Measurements from ENCODE around the gene DNAL1. TPM values are rescaled to one million over a fixed set of nuclear protein-coding genes. Genes with fewer than 3 reads are reported as not detected.

Gene DNAL1
- total and polyA plus RNA-seq, 9 donors, result 4.1 to 19.9 (median 15.8) TPM

DNA sequence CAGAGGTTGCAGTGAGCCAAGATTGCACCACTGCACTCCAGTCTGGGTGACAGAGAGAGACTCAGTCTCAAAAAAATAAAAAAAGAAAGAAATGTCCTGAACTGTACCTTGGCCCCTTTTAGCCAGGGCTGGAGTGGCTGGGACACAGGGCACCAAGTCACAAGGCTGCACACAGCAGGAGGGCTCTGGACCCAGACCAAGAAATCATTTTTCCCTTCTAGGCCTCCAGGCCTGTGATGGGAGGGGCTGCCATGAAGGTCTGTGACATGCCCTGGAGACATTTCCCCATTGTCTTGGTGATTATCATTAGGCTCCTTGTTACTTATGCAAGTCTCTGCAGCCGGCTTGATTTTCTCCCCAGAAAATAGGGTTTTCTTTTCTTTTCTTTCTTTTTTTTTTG lies 37.5 kb upstream of the DNAL1 start:
- no peak for DNase-seq
- no peak for TF ChIP-seq POLR2A (IDR thresholded peaks at IDR 0.05)
- TF ChIP-seq, protein P1, sequence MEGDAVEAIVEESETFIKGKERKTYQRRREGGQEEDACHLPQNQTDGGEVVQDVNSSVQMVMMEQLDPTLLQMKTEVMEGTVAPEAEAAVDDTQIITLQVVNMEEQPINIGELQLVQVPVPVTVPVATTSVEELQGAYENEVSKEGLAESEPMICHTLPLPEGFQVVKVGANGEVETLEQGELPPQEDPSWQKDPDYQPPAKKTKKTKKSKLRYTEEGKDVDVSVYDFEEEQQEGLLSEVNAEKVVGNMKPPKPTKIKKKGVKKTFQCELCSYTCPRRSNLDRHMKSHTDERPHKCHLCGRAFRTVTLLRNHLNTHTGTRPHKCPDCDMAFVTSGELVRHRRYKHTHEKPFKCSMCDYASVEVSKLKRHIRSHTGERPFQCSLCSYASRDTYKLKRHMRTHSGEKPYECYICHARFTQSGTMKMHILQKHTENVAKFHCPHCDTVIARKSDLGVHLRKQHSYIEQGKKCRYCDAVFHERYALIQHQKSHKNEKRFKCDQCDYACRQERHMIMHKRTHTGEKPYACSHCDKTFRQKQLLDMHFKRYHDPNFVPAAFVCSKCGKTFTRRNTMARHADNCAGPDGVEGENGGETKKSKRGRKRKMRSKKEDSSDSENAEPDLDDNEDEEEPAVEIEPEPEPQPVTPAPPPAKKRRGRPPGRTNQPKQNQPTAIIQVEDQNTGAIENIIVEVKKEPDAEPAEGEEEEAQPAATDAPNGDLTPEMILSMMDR (IDR thresholded peaks at IDR 0.05), result no peak
- TF ChIP-seq EP300 (IDR thresholded peaks at IDR 0.05), result no peak
- no peak overlapping the region for H3K4me3 ChIP-seq
- WGBS, 3 donors, result 78 to 94% (median 86%) methylated on average over 1 of the region's 1 CpG
- no peaks in the 10 kb centered on the region for H3K4me1 ChIP-seq (ENCODE audit: insufficient read depth)
- no peaks in the 10 kb centered on the region for H3K36me3 ChIP-seq
- H3K9me3 ChIP-seq, result no peaks in the 10 kb centered on the region
- no peaks in the 10 kb centered on the region for H3K27me3 ChIP-seq
- intact Hi-C loops (cut with DNase I), result no loop called here
- H3K27ac ChIP-seq, result no peak overlapping the region

DNA sequence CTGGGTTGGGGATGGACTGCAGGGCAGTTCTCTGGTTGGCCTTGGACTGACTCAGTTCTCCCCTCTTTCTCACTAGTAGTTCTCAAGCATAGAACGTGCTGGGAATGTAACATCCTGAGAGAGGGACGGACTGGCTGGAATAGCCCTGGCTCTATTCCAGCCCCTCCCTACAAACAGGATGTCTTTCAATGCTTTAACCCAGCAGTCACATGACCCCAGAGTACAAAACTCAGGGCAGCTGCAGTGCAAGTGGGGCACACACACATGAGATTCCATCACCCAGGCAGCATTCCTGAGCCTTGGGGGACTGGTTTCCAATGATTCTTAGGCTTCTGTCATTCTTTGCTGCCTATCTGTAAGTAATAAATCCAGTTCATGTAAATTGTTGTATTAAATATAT lies 34.1 kb upstream of the DNAL1 start:
- H3K4me1 ChIP-seq (ENCODE audit: insufficient read depth), result no peaks in the 10 kb centered on the region
- no peak overlapping the region for H3K27ac ChIP-seq
- no peaks in the 10 kb centered on the region for H3K36me3 ChIP-seq
- intact Hi-C loops (cut with DNase I), result no loop called here
- H3K9me3 ChIP-seq, result no peaks in the 10 kb centered on the region
- no peak for TF ChIP-seq POLR2A (IDR thresholded peaks at IDR 0.05)
- TF ChIP-seq, protein P1 (IDR thresholded peaks at IDR 0.05), result no peak
- no peak for TF ChIP-seq EP300 (IDR thresholded peaks at IDR 0.05)
- H3K27me3 ChIP-seq, result no peaks in the 10 kb centered on the region
- 5 to 35% (median 28%) methylated on average over 2 of the region's 2 CpGs for WGBS, 3 donors
- no peak overlapping the region for H3K4me3 ChIP-seq
- no peak for DNase-seq

DNA sequence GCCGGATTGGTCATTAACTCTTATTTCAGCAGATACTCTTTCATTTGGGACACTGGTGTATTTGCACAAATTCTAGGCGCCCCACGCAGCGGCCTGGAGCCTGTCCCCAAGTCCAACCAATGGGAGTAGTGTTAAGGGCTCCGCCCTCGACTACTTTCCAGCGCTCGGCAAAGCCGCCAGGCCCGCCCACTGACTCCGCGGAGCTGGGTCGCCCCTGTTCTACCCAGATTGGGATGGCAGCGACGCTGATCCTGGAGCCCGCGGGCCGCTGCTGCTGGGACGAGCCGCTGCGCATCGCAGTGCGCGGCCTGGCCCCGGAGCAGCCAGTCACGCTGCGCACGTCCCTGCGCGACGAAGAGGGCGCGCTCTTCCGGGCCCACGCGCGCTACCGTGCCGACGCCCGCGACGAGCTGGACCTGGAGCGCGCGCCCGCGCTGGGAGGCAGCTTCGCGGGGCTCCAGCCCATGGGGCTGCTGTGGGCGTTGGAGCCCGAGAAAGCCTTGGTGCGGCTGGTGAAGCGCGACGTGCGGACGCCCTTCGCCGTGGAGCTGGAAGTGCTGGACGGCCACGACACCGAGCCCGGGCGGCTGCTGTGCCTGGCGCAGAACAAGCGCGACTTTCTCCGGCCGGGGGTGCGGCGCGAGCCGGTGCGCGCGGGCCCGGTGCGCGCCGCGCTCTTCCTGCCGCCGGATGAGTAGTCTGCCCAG lies 32.3 kb upstream of the DNAL1 start, which contains the start of gene ACOT6:
ACOT6 (plus strand) TSS at position 179 of the 707 bp plus-strand sequence; CDS start at position 234, 55 bp downstream.
- Histone ChIP-seq H3K36me3 (no peaks in the 10 kb centered on the region), H3K27me3 (no peaks in the 10 kb centered on the region), H3K27ac (peak within 1 kb of the TSS; percentile 42 to 92), H3K4me3 (peak within 1 kb of the TSS; percentile 60), H3K4me1 (ENCODE audit: insufficient read depth) (no peaks in the 10 kb centered on the region), H3K9me3 (no peaks in the 10 kb centered on the region)
- TF ChIP-seq POLR2A (IDR thresholded peaks at IDR 0.05), result peak; percentile 28
- TF ChIP-seq, protein P1 (IDR thresholded peaks at IDR 0.05), result no peak
- no peak for TF ChIP-seq EP300 (IDR thresholded peaks at IDR 0.05)
- intact Hi-C loops (cut with DNase I), result no loop called here
- DNase-seq, result peak; percentile 71 to 85 (median 75)
- 0 to 1% (median 1%) methylated on average over 50 to 84 of the region's 84 CpGs for WGBS, 3 donors

DNA sequence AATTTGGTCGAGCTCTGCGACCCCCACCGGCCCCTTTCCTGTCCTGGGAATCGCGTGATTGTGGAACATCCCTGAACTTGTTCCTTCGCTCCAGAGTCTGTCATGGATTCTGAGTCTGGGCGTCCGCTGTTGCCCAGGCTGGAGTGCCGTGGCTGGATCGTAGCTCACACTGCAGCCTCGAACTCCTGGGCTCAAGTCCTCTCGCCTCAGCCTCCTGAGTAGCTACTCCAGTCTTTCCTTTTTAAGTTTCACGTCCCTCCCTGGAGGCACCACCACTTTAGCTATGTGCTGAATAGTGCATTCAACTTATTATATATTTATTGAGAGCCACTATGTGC lies 31.8 kb upstream of the DNAL1 start:
- H3K27ac ChIP-seq, result peak overlapping the region; percentile 42 to 92
- 1 to 2% (median 2%) methylated on average over 13 of the region's 13 CpGs for WGBS, 3 donors
- no peaks in the 10 kb centered on the region for H3K4me1 ChIP-seq (ENCODE audit: insufficient read depth)
- H3K4me3 ChIP-seq, result peak overlapping the region; percentile 60
- no peaks in the 10 kb centered on the region for H3K27me3 ChIP-seq
- no peak for DNase-seq
- intact Hi-C loops (cut with DNase I), result no loop called here
- TF ChIP-seq POLR2A (IDR thresholded peaks at IDR 0.05) (no peak), EP300 (IDR thresholded peaks at IDR 0.05) (no peak)
- TF ChIP-seq, protein P1 (IDR thresholded peaks at IDR 0.05), result no peak
- H3K9me3 ChIP-seq, result no peaks in the 10 kb centered on the region
- H3K36me3 ChIP-seq, result no peaks in the 10 kb centered on the region
